ENCODE data around the gene ISYNA1. TPM values are rescaled to one million over a fixed set of nuclear protein-coding genes. Genes with fewer than 3 reads are reported as not detected.
A peak's percentile ranks its signal among the peaks of the same experiment; 100 is the strongest.

The ISYNA1 gene
- total and polyA plus RNA-seq, 8 donors, result 7.8 to 47.3 (median 15.4) TPM

- H3K4me3 ChIP-seq, result no peak overlapping the region
- H3K4me1 ChIP-seq, result peaks cover 18 to 58% (median 36%) of the 10 kb centered on the region in 4 donors
- peak overlapping the region in 4 of 5 donors; percentile 3 to 89 (median 64) for H3K27ac ChIP-seq
- TF ChIP-seq CTCF (IDR thresholded peaks at IDR 0.05) (no peak), POLR2A (IDR thresholded peaks at IDR 0.05) (no peak), EP300 (IDR thresholded peaks at IDR 0.05) (no peak), POLR2AphosphoS5 (IDR thresholded peaks at IDR 0.05) (no peak)
- no peaks in the 10 kb centered on the region for H3K9me3 ChIP-seq
- WGBS, 5 donors, result 81 to 91% (median 85%) methylated on average over 21 of the region's 21 CpGs
- no peaks in the 10 kb centered on the region for H3K27me3 ChIP-seq
- DNase-seq, result no peak
- intact Hi-C loops (cut with DNase I; ENCODE audit: low total_unique reads), result loop anchor here (10.0 kb wide), 1 partner anchor 387 kb away; no protein-coding TSS in a partner anchor
- H3K36me3 ChIP-seq, result peaks cover 38 to 91% (median 76%) of the 10 kb centered on the region in 4 donors
Measured at GRCh38 chr19:18457483-18458331, 19.8 kb upstream of the ISYNA1 start.

- WGBS, 5 donors, result 53 to 79% (median 69%) methylated on average over 4 to 9 of the region's 9 CpGs
- Histone ChIP-seq H3K4me1 (peaks cover 18 to 50% (median 34%) of the 10 kb centered on the region in 4 donors), H3K36me3 (peaks cover 38 to 94% (median 80%) of the 10 kb centered on the region in 4 donors), H3K4me3 (no peak overlapping the region), H3K27me3 (no peaks in the 10 kb centered on the region), H3K9me3 (no peaks in the 10 kb centered on the region), H3K27ac (peak overlapping the region in 4 of 5 donors; percentile 3 to 89 (median 64))
- intact Hi-C loops (cut with DNase I; ENCODE audit: low total_unique reads), result loop anchor here (10.0 kb wide), 1 partner anchor 388 kb away; no protein-coding TSS in a partner anchor
- no peak for DNase-seq
- TF ChIP-seq EP300 (IDR thresholded peaks at IDR 0.05) (no peak), POLR2AphosphoS5 (IDR thresholded peaks at IDR 0.05) (no peak), POLR2A (IDR thresholded peaks at IDR 0.05) (no peak), CTCF (IDR thresholded peaks at IDR 0.05) (no peak)
Measured at GRCh38 chr19:18456974-18457373, 19.0 kb upstream of the ISYNA1 start.

GRCh38 chr19:18456279-18456678 is 18.3 kb upstream of the ISYNA1 start:
- no peak for TF ChIP-seq POLR2A (IDR thresholded peaks at IDR 0.05)
- TF ChIP-seq EP300 (IDR thresholded peaks at IDR 0.05), result no peak
- TF ChIP-seq CTCF (IDR thresholded peaks at IDR 0.05), result no peak
- no peak for TF ChIP-seq POLR2AphosphoS5 (IDR thresholded peaks at IDR 0.05)
- intact Hi-C loops (cut with DNase I; ENCODE audit: low total_unique reads), result loop anchor here (10.0 kb wide), 1 partner anchor 389 kb away; no protein-coding TSS in a partner anchor
- H3K36me3 ChIP-seq, result peaks cover 32 to 95% (median 81%) of the 10 kb centered on the region in 4 donors
- WGBS, 5 donors, result 89 to 98% (median 89%) methylated on average over 4 of the region's 4 CpGs
- H3K4me1 ChIP-seq, result peaks cover 13 to 47% (median 29%) of the 10 kb centered on the region in 4 donors
- no peaks in the 10 kb centered on the region for H3K9me3 ChIP-seq
- H3K27ac ChIP-seq, result peak overlapping the region in 4 of 5 donors; percentile 3 to 89 (median 64)
- H3K4me3 ChIP-seq, result no peak overlapping the region
- no peaks in the 10 kb centered on the region for H3K27me3 ChIP-seq
- DNase-seq, result no peak

- no peak overlapping the region for H3K4me3 ChIP-seq
- no peak for DNase-seq
- H3K27me3 ChIP-seq, result no peaks in the 10 kb centered on the region
- no peak overlapping the region for H3K27ac ChIP-seq
- peaks cover 0 to 38% (median 19%) of the 10 kb centered on the region in 4 donors for H3K4me1 ChIP-seq
- intact Hi-C loops (cut with DNase I; ENCODE audit: low total_unique reads), result loop anchor here (10.0 kb wide), 1 partner anchor 391 kb away; no protein-coding TSS in a partner anchor
- TF ChIP-seq CTCF (IDR thresholded peaks at IDR 0.05) (no peak), EP300 (IDR thresholded peaks at IDR 0.05) (no peak)
- no peaks in the 10 kb centered on the region for H3K9me3 ChIP-seq
- WGBS, 5 donors, result 68 to 80% (median 74%) methylated on average over 10 of the region's 10 CpGs
- peaks cover 43 to 95% (median 86%) of the 10 kb centered on the region in 4 donors for H3K36me3 ChIP-seq
Measured at GRCh38 chr19:18453269-18454024, 15.5 kb upstream of the ISYNA1 start.
